Nephron (organoid): ENCODE data around the gene HECTD1.
A peak's percentile ranks its signal among the peaks of the same experiment; 100 is the strongest.
"Not testable (repeated sequence)": the region's sequence is repeated elsewhere in the genome, so short reads cannot be mapped to it uniquely, and the experiment has no call there.

Experiments
- H3K27ac Mint-ChIP-seq, 3 experiments: 2 replicates each; pipeline ENCODE4 v1.8.0; 2020; ENCODE audit warnings: mixed read lengths in 3 of 3, mild to moderate bottlenecking in 2 of 3, moderate library complexity in 1 of 3
- H3K27me3 Mint-ChIP-seq: 2 replicates; pipeline ENCODE4 v1.8.0; 2021; ENCODE audit warnings: low read depth, mild to moderate bottlenecking, moderate library complexity, mixed read lengths
- H3K36me3 Mint-ChIP-seq: 2 replicates; pipeline ENCODE4 v1.8.0; 2020; ENCODE audit warnings: low read depth, mixed read lengths
- H3K4me1 Mint-ChIP-seq: 2 replicates; pipeline ENCODE4 v1.8.0; 2020; ENCODE audit warnings: mixed read lengths
- H3K4me3 Mint-ChIP-seq, 3 experiments: 2 replicates each; pipeline ENCODE4 v1.8.0; 2020; ENCODE audit warnings: mild to moderate bottlenecking in 3 of 3, mixed read lengths in 3 of 3, moderate library complexity in 2 of 3
- H3K9me3 Mint-ChIP-seq: 2 replicates; pipeline ENCODE4 v1.8.0; 2020; ENCODE audit warnings: mixed read lengths
- CTCF ChIP-seq, 3 experiments: fragments of 200-600 bp; sonication (generic); IDR thresholded peaks; one replicate each; pipeline ENCODE4 v1.5.0; 2021; ENCODE audit warnings: antibody characterized with exemption in 3 of 3; ENCODE audit not compliant: unreplicated experiment in 3 of 3

HECTD1 gene

GRCh38 chr14:31070431-31070830 lies 137.2 kb downstream of the HECTD1 start:
- no peak overlapping the region for H3K27ac Mint-ChIP-seq
- no peak overlapping the region for H3K4me3 Mint-ChIP-seq
- H3K36me3 Mint-ChIP-seq = peaks cover 22% of the 10 kb centered on the region
- no peaks in the 10 kb centered on the region for H3K27me3 Mint-ChIP-seq
- H3K9me3 Mint-ChIP-seq = peaks cover 4% of the 10 kb centered on the region
- H3K4me1 Mint-ChIP-seq = peaks cover 8% of the 10 kb centered on the region
- TF ChIP-seq CTCF (IDR thresholded peaks at IDR 0.05; ENCODE audit: unreplicated experiment in 3 of 3) = no peak

GRCh38 chr14:31069343-31069742 lies 138.2 kb downstream of the HECTD1 start:
- Mint-ChIP-seq H3K4me1 (peaks cover 8% of the 10 kb centered on the region), H3K27ac (no peak overlapping the region), H3K9me3 (no peaks in the 10 kb centered on the region), H3K4me3 (no peak overlapping the region), H3K27me3 (no peaks in the 10 kb centered on the region), H3K36me3 (peaks cover 16% of the 10 kb centered on the region)
- TF ChIP-seq CTCF (IDR thresholded peaks at IDR 0.05; ENCODE audit: unreplicated experiment in 3 of 3) = no peak

GRCh38 chr14:31068235-31068634 lies 139.4 kb downstream of the HECTD1 start:
- TF ChIP-seq CTCF (IDR thresholded peaks at IDR 0.05; ENCODE audit: unreplicated experiment in 3 of 3) = no peak
- H3K36me3 Mint-ChIP-seq = peaks cover 16% of the 10 kb centered on the region
- no peak overlapping the region for H3K4me3 Mint-ChIP-seq
- no peaks in the 10 kb centered on the region for H3K27me3 Mint-ChIP-seq
- H3K27ac Mint-ChIP-seq = peak overlapping the region in 1 of 3 experiments; percentile 60
- no peaks in the 10 kb centered on the region for H3K9me3 Mint-ChIP-seq
- peaks cover 8% of the 10 kb centered on the region for H3K4me1 Mint-ChIP-seq

GRCh38 chr14:31062908-31063307 lies 144.7 kb downstream of the HECTD1 start:
- H3K27me3 Mint-ChIP-seq, H3K9me3 Mint-ChIP-seq, H3K36me3 Mint-ChIP-seq, H3K4me3 Mint-ChIP-seq, H3K27ac Mint-ChIP-seq: not testable (repeated sequence)
- H3K4me1 Mint-ChIP-seq = peaks cover 34% of the 10 kb centered on the region

- H3K27ac Mint-ChIP-seq = peak overlapping the region in 1 of 3 experiments; percentile 38
- no peak overlapping the region for H3K4me3 Mint-ChIP-seq
- no peaks in the 10 kb centered on the region for H3K27me3 Mint-ChIP-seq
- H3K9me3 Mint-ChIP-seq = no peaks in the 10 kb centered on the region
- no peaks in the 10 kb centered on the region for H3K36me3 Mint-ChIP-seq
- peaks cover 33% of the 10 kb centered on the region for H3K4me1 Mint-ChIP-seq
- TF ChIP-seq CTCF (IDR thresholded peaks at IDR 0.05; ENCODE audit: unreplicated experiment in 3 of 3) = no peak
Observed at GRCh38 chr14:31060253-31060875, 147.2 kb downstream of the HECTD1 start.

GRCh38 chr14:31059152-31059924 lies 148.3 kb downstream of the HECTD1 start:
- no peaks in the 10 kb centered on the region for H3K27me3 Mint-ChIP-seq
- H3K4me1 Mint-ChIP-seq = peaks cover 33% of the 10 kb centered on the region
- H3K27ac Mint-ChIP-seq = peak overlapping the region; percentile 9 to 75 (median 63)
- H3K36me3 Mint-ChIP-seq = no peaks in the 10 kb centered on the region
- no peaks in the 10 kb centered on the region for H3K9me3 Mint-ChIP-seq
- TF ChIP-seq CTCF (IDR thresholded peaks at IDR 0.05; ENCODE audit: unreplicated experiment in 3 of 3) = no peak
- H3K4me3 Mint-ChIP-seq = peak overlapping the region in 1 of 3 experiments; percentile 51
